ENCODE data around the gene CLIC6. TPM values are rescaled to one million over a fixed set of nuclear protein-coding genes. Genes with fewer than 3 reads are reported as not detected.

The CLIC6 gene
- total RNA-seq, 1 donor from 2014 or later = 17.6 TPM

DNA sequence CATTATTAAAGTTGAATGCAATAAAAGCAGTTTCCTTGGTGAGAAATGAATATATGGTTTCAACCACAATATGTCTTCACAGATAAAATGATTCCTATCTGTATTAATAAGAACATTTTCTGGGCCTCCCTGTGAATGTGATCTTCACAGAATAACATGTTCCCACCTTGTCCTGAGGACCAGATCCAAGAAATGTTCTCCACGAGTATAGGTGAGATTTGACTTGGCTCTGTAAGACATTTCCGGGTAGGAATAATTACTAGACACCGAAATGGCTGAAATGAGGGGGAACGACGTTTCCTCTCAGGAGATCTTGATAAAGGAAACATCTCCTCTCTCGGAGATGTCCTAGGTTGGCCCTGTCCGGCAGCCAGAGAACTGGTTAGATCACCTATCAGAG lies 61.4 kb downstream of the CLIC6 start:
- Mint-ChIP-seq H3K9me3 (no peaks in the 10 kb centered on the region), H3K4me3 (no peak overlapping the region)
- no peak for DNase-seq (ENCODE audit: extremely low spot score, unreplicated experiment)

DNA sequence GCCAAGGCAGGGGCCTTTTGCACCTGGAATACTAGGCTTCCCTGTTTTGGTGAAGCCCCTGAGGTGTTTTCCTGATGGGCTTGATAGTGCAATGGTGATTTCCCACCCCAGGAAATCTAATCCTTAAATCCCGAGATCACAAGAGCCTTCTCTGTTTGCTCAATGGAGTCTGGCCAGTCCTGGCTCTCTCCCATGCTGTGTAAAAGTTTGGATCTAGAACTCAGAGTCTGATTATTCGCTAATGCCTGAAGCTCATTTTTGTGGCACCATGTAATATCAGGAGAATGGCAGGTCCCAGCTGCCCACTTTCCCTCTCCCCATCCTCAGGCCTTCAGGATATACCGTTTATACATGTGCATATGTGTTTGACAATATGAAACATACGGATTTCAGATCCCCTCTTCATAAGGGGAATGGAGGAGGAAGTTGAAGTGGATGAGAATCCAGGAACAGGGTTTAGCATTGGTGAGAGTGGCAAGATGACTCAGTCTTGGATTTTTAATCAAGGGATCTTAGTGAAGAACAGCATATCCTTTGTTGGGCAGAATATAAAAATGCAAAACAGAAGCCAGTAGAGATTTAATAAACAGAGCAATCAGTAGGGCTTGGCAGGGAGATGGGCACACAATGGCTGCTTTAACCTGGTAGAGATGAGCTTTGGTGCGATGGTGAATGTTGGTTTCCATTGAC lies 62.1 kb downstream of the CLIC6 start:
- H3K36me3 Mint-ChIP-seq = no peaks in the 10 kb centered on the region
- TF ChIP-seq, protein P1, sequence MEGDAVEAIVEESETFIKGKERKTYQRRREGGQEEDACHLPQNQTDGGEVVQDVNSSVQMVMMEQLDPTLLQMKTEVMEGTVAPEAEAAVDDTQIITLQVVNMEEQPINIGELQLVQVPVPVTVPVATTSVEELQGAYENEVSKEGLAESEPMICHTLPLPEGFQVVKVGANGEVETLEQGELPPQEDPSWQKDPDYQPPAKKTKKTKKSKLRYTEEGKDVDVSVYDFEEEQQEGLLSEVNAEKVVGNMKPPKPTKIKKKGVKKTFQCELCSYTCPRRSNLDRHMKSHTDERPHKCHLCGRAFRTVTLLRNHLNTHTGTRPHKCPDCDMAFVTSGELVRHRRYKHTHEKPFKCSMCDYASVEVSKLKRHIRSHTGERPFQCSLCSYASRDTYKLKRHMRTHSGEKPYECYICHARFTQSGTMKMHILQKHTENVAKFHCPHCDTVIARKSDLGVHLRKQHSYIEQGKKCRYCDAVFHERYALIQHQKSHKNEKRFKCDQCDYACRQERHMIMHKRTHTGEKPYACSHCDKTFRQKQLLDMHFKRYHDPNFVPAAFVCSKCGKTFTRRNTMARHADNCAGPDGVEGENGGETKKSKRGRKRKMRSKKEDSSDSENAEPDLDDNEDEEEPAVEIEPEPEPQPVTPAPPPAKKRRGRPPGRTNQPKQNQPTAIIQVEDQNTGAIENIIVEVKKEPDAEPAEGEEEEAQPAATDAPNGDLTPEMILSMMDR (conservative IDR thresholded peaks at IDR 0.05) = no peak

More for the DNA sequence above, 61.4 kb downstream of the CLIC6 start:
- H3K27me3 Mint-ChIP-seq = peaks cover 22% of the 10 kb centered on the region
- no peak overlapping the region for H3K27ac Mint-ChIP-seq
- TF ChIP-seq, protein P1 (conservative IDR thresholded peaks at IDR 0.05) = no peak
- no peaks in the 10 kb centered on the region for H3K4me1 Mint-ChIP-seq (ENCODE audit: unreplicated experiment)
- no peaks in the 10 kb centered on the region for H3K36me3 Mint-ChIP-seq

DNA sequence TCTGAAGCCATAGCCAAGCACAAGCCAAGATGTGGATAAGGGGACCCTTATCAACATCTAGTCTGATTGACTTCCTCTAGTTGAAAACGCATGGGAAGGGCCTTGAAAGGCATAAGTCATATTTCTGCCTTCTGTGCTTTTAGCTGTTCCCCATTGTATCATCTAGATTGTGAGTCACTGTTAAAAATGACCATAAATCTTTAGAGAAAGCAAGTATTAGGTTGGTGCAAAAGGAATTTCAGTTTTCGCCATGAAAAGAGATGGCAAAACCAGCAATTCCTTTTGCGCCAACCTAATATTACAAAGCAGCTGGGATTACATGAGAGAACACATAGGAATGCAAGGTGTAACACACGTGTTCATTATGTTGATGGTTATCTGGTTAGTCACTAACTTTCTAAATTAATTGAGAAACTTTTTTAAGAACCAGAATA lies 63.6 kb downstream of the CLIC6 start:
- no peak for DNase-seq (ENCODE audit: extremely low spot score, unreplicated experiment)
- Mint-ChIP-seq H3K27me3 (peaks cover 16% of the 10 kb centered on the region), H3K4me1 (ENCODE audit: unreplicated experiment) (peaks cover 5% of the 10 kb centered on the region), H3K36me3 (no peaks in the 10 kb centered on the region), H3K9me3 (no peaks in the 10 kb centered on the region), H3K4me3 (no peak overlapping the region), H3K27ac (no peak overlapping the region)
- TF ChIP-seq, protein P1 (conservative IDR thresholded peaks at IDR 0.05) = no peak

More for the DNA sequence above, 62.1 kb downstream of the CLIC6 start:
- no peaks in the 10 kb centered on the region for H3K4me1 Mint-ChIP-seq (ENCODE audit: unreplicated experiment)
- H3K27ac Mint-ChIP-seq = no peak overlapping the region
- DNase-seq (ENCODE audit: extremely low spot score, unreplicated experiment) = no peak
- no peaks in the 10 kb centered on the region for H3K9me3 Mint-ChIP-seq
- peaks cover 21% of the 10 kb centered on the region for H3K27me3 Mint-ChIP-seq
- H3K4me3 Mint-ChIP-seq = no peak overlapping the region

DNA sequence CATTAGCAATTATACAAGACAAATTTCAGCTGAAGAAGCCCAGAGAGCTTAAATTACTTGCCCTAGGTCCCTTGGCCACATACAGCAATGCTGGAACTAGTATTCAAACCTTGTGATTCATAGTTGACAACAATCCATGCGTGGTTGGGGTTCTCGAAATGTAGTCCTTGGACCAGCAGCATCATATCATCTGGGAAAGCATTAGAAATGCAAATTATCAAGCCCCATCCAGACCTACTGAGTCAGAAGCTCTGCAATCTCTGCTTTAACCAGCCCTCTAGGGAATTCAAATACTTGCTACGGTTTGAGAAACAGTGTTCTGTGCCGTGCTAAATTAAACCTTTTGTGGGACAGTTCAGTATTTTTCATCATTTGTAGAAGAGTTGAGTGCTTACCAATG lies 65.1 kb downstream of the CLIC6 start:
- Mint-ChIP-seq H3K27me3 (peaks cover 18% of the 10 kb centered on the region), H3K4me1 (ENCODE audit: unreplicated experiment) (peaks cover 13% of the 10 kb centered on the region), H3K9me3 (peaks cover 3% of the 10 kb centered on the region), H3K27ac (no peak overlapping the region), H3K4me3 (no peak overlapping the region), H3K36me3 (no peaks in the 10 kb centered on the region)
- TF ChIP-seq, protein P1 (conservative IDR thresholded peaks at IDR 0.05) = no peak
- no peak for DNase-seq (ENCODE audit: extremely low spot score, unreplicated experiment)

DNA sequence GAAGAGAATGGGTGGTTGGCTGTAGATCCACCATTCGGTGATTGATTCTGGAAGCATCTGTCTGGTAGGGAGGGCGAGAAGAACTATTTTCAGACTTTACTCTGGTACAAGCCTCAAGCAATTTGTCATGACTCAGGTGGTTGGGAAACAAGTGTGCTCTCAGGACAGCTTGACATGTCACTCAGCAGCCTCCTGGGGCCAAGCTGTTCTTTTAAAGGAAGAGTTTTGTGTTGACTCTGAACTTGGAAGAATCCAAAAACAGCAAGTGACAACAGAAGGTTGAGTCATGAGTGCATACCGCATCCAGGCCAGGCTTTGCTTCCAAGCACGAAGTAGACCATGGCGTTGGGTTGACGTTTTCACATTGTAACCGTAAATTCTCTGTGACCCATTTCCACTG lies 65.9 kb downstream of the CLIC6 start:
- peaks cover 18% of the 10 kb centered on the region for H3K27me3 Mint-ChIP-seq
- H3K4me3 Mint-ChIP-seq = no peak overlapping the region
- H3K9me3 Mint-ChIP-seq = peaks cover 3% of the 10 kb centered on the region
- no peaks in the 10 kb centered on the region for H3K36me3 Mint-ChIP-seq
- TF ChIP-seq, protein P1 (conservative IDR thresholded peaks at IDR 0.05) = no peak
- H3K4me1 Mint-ChIP-seq (ENCODE audit: unreplicated experiment) = peaks cover 13% of the 10 kb centered on the region
- DNase-seq (ENCODE audit: extremely low spot score, unreplicated experiment) = no peak
- no peak overlapping the region for H3K27ac Mint-ChIP-seq
